Measurements from ENCODE around the gene CXorf65.

The CXorf65 gene

GRCh38 chrX:71128915-71129765 is 22.6 kb upstream of the CXorf65 start:
- no peak overlapping the region for H3K4me3 ChIP-seq (ENCODE audit: low read length)
- H3K9me3 ChIP-seq (ENCODE audit: control insufficient read depth, insufficient read depth, low read length), result no peaks in the 10 kb centered on the region
- DNase-seq (ENCODE audit: low read depth, low spot score), result no peak
- H3K36me3 ChIP-seq (ENCODE audit: control insufficient read depth, insufficient read depth, low read length), result peaks cover 25% of the 10 kb centered on the region; the same call in 1 of the 2 replicates
- no peaks in the 10 kb centered on the region for H3K4me1 ChIP-seq (ENCODE audit: control insufficient read depth, insufficient read depth, low read length)
- H3K27ac ChIP-seq (ENCODE audit: low read length), result no peak overlapping the region
- WGBS (ENCODE audit: insufficient coverage, insufficient read length), result no CpG with 5 or more reads among the region's 18 CpGs
- no peaks in the 10 kb centered on the region for H3K27me3 ChIP-seq (ENCODE audit: control insufficient read depth, insufficient read depth, low read length)

- Histone ChIP-seq H3K36me3 (ENCODE audit: control insufficient read depth, insufficient read depth, low read length) (peaks cover 27% of the 10 kb centered on the region; the same call in 1 of the 2 replicates), H3K27ac (ENCODE audit: low read length) (no peak overlapping the region), H3K4me3 (ENCODE audit: low read length) (no peak overlapping the region), H3K4me1 (ENCODE audit: control insufficient read depth, insufficient read depth, low read length) (no peaks in the 10 kb centered on the region), H3K27me3 (ENCODE audit: control insufficient read depth, insufficient read depth, low read length) (no peaks in the 10 kb centered on the region), H3K9me3 (ENCODE audit: control insufficient read depth, insufficient read depth, low read length) (no peaks in the 10 kb centered on the region)
- no CpG with 5 or more reads among the region's 12 CpGs for WGBS (ENCODE audit: insufficient coverage, insufficient read length)
- DNase-seq (ENCODE audit: low read depth, low spot score), result no peak
These were observed 21.8 kb upstream of the CXorf65 start for GRCh38 chrX:71128166-71128833.

GRCh38 chrX:71118985-71119535 is 12.5 kb upstream of the CXorf65 start:
- Histone ChIP-seq H3K27ac (ENCODE audit: low read length) (no peak overlapping the region), H3K4me3 (ENCODE audit: low read length) (peak overlapping the region; percentile 89; the same call in 1 of the 2 replicates), H3K27me3 (ENCODE audit: control insufficient read depth, insufficient read depth, low read length) (no peaks in the 10 kb centered on the region), H3K9me3 (ENCODE audit: control insufficient read depth, insufficient read depth, low read length) (no peaks in the 10 kb centered on the region), H3K4me1 (ENCODE audit: control insufficient read depth, insufficient read depth, low read length) (no peaks in the 10 kb centered on the region), H3K36me3 (ENCODE audit: control insufficient read depth, insufficient read depth, low read length) (peaks cover 8% of the 10 kb centered on the region; the same call in 1 of the 2 replicates)
- WGBS (ENCODE audit: insufficient coverage, insufficient read length), result no CpG with 5 or more reads among the region's 17 CpGs
- no peak for DNase-seq (ENCODE audit: low read depth, low spot score)

- no CpG with 5 or more reads among the region's 56 CpGs for WGBS (ENCODE audit: insufficient coverage, insufficient read length)
- no peak within 1 kb of the TSS for H3K27ac ChIP-seq (ENCODE audit: low read length)
- peak within 1 kb of the TSS; percentile 89; the same call in 1 of the 2 replicates for H3K4me3 ChIP-seq (ENCODE audit: low read length)
- 0 out of 2 replicates have a peak, but pooled peaks cover 1% of the 10 kb centered on the region for H3K27me3 ChIP-seq (ENCODE audit: control insufficient read depth, insufficient read depth, low read length)
- DNase-seq (ENCODE audit: low read depth, low spot score), result no peak
- peaks cover 6% of the 10 kb centered on the region; the same call in 1 of the 2 replicates for H3K36me3 ChIP-seq (ENCODE audit: control insufficient read depth, insufficient read depth, low read length)
- H3K9me3 ChIP-seq (ENCODE audit: control insufficient read depth, insufficient read depth, low read length), result no peaks in the 10 kb centered on the region
- no peaks in the 10 kb centered on the region for H3K4me1 ChIP-seq (ENCODE audit: control insufficient read depth, insufficient read depth, low read length)
These were observed 11.8 kb upstream of the CXorf65 start, which contains the start of gene MED12 for GRCh38 chrX:71118032-71118984. MED12 (plus strand) TSS chrX:71118596; CDS start chrX:71118755, 159 bp downstream.

GRCh38 chrX:71117358-71117757 is 10.8 kb upstream of the CXorf65 start:
- Histone ChIP-seq H3K4me3 (ENCODE audit: low read length) (no peak overlapping the region), H3K27ac (ENCODE audit: low read length) (no peak overlapping the region), H3K27me3 (ENCODE audit: control insufficient read depth, insufficient read depth, low read length) (0 out of 2 replicates have a peak, but pooled peaks cover 1% of the 10 kb centered on the region), H3K4me1 (ENCODE audit: control insufficient read depth, insufficient read depth, low read length) (no peaks in the 10 kb centered on the region), H3K9me3 (ENCODE audit: control insufficient read depth, insufficient read depth, low read length) (no peaks in the 10 kb centered on the region), H3K36me3 (ENCODE audit: control insufficient read depth, insufficient read depth, low read length) (peaks cover 6% of the 10 kb centered on the region; the same call in 1 of the 2 replicates)
- WGBS (ENCODE audit: insufficient coverage, insufficient read length), result no CpG with 5 or more reads among the region's 10 CpGs
- no peak for DNase-seq (ENCODE audit: low read depth, low spot score)

GRCh38 chrX:71111921-71112431 is 5.4 kb upstream of the CXorf65 start:
- Histone ChIP-seq H3K9me3 (ENCODE audit: control insufficient read depth, insufficient read depth, low read length) (no peaks in the 10 kb centered on the region), H3K27me3 (ENCODE audit: control insufficient read depth, insufficient read depth, low read length) (0 out of 2 replicates have a peak, but pooled peaks cover 1% of the 10 kb centered on the region), H3K36me3 (ENCODE audit: control insufficient read depth, insufficient read depth, low read length) (no peaks in the 10 kb centered on the region), H3K4me3 (ENCODE audit: low read length) (no peak overlapping the region), H3K27ac (ENCODE audit: low read length) (no peak overlapping the region), H3K4me1 (ENCODE audit: control insufficient read depth, insufficient read depth, low read length) (no peaks in the 10 kb centered on the region)
- no peak for DNase-seq (ENCODE audit: low read depth, low spot score)
- WGBS (ENCODE audit: insufficient coverage, insufficient read length), result no CpG with 5 or more reads among the region's 5 CpGs

GRCh38 chrX:71111141-71111843 is 4.8 kb upstream of the CXorf65 start, which contains the start of gene IL2RG:
IL2RG (minus strand) TSS chrX:71111577; CDS start chrX:71111539, 38 bp downstream.
- no peaks in the 10 kb centered on the region for H3K9me3 ChIP-seq (ENCODE audit: control insufficient read depth, insufficient read depth, low read length)
- no peak within 1 kb of the TSS for H3K4me3 ChIP-seq (ENCODE audit: low read length)
- H3K27ac ChIP-seq (ENCODE audit: low read length), result no peak within 1 kb of the TSS
- H3K36me3 ChIP-seq (ENCODE audit: control insufficient read depth, insufficient read depth, low read length), result no peaks in the 10 kb centered on the region
- H3K27me3 ChIP-seq (ENCODE audit: control insufficient read depth, insufficient read depth, low read length), result 0 out of 2 replicates have a peak, but pooled peaks cover 1% of the 10 kb centered on the region
- WGBS (ENCODE audit: insufficient coverage, insufficient read length), result no CpG with 5 or more reads among the region's 8 CpGs
- no peak for DNase-seq (ENCODE audit: low read depth, low spot score)
- no peaks in the 10 kb centered on the region for H3K4me1 ChIP-seq (ENCODE audit: control insufficient read depth, insufficient read depth, low read length)

GRCh38 chrX:71109051-71109450 is 2.5 kb upstream of the CXorf65 start:
- no peak overlapping the region for H3K4me3 ChIP-seq (ENCODE audit: low read length)
- DNase-seq (ENCODE audit: low read depth, low spot score), result no peak
- peaks cover 5% of the 10 kb centered on the region for H3K4me1 ChIP-seq (ENCODE audit: control insufficient read depth, insufficient read depth, low read length)
- 0 out of 2 replicates have a peak, but pooled peaks cover 1% of the 10 kb centered on the region for H3K27me3 ChIP-seq (ENCODE audit: control insufficient read depth, insufficient read depth, low read length)
- H3K27ac ChIP-seq (ENCODE audit: low read length), result no peak overlapping the region
- 100% methylated on average over 1 of the region's 6 CpGs for WGBS (ENCODE audit: insufficient coverage, insufficient read length)
- H3K36me3 ChIP-seq (ENCODE audit: control insufficient read depth, insufficient read depth, low read length), result no peaks in the 10 kb centered on the region
- no peaks in the 10 kb centered on the region for H3K9me3 ChIP-seq (ENCODE audit: control insufficient read depth, insufficient read depth, low read length)

- no peaks in the 10 kb centered on the region for H3K36me3 ChIP-seq (ENCODE audit: control insufficient read depth, insufficient read depth, low read length)
- peaks cover 5% of the 10 kb centered on the region for H3K4me1 ChIP-seq (ENCODE audit: control insufficient read depth, insufficient read depth, low read length)
- WGBS (ENCODE audit: insufficient coverage, insufficient read length), result no CpG with 5 or more reads among the region's 9 CpGs
- H3K9me3 ChIP-seq (ENCODE audit: control insufficient read depth, insufficient read depth, low read length), result no peaks in the 10 kb centered on the region
- H3K4me3 ChIP-seq (ENCODE audit: low read length), result no peak overlapping the region
- no peak overlapping the region for H3K27ac ChIP-seq (ENCODE audit: low read length)
- DNase-seq (ENCODE audit: low read depth, low spot score), result no peak
- H3K27me3 ChIP-seq (ENCODE audit: control insufficient read depth, insufficient read depth, low read length), result no peaks in the 10 kb centered on the region
These were observed 1.3 kb upstream of the CXorf65 start for GRCh38 chrX:71107762-71108360.

Measured in iPS DF 6.9 (cell line).